HCT116 (cell line): ENCODE data around the gene ACVR1.

ENCODE experiments used
- CEBPB ChIP-seq: IDR thresholded peaks from 2 replicates; pipeline ENCODE4 v1.6.1; 2012; ENCODE audit warnings: low read depth
- CTCF ChIP-seq, 3 experiments: fragments of 200-600 bp in 1 of 3; sonication (generic) in 1 of 3; IDR thresholded peaks in 2 of 3; conservative IDR thresholded peaks in 1 of 3; 2 replicates each; pipeline ENCODE4 v1.5.1; 2012 to 2017; ENCODE audit warnings: low read depth in 2 of 3, low read length in 2 of 3, antibody characterized with exemption in 1 of 3, borderline replicate concordance in 1 of 3, control low read depth in 1 of 3, mild to moderate bottlenecking in 1 of 3, mixed read lengths in 1 of 3, mixed run types in 1 of 3, moderate library complexity in 1 of 3; ENCODE audit not compliant: insufficient read depth in 1 of 3
- EGR1 ChIP-seq: IDR thresholded peaks from 2 replicates; pipeline ENCODE4 v1.6.1; 2012; ENCODE audit warnings: low read depth
- JUND ChIP-seq: IDR thresholded peaks from 2 replicates; pipeline ENCODE4 v1.6.1; 2012
- POLR2AphosphoS5 ChIP-seq: IDR thresholded peaks from 2 replicates; pipeline ENCODE4 v1.6.1; 2011; ENCODE audit warnings: mild to moderate bottlenecking, low read depth, low read length, moderate library complexity
- TF ChIP-seq, protein P1 (sequence below): IDR thresholded peaks from 2 replicates; pipeline ENCODE4 v1.6.1; 2012
- TF ChIP-seq, protein P2 (sequence below): IDR thresholded peaks from 2 replicates; pipeline ENCODE4 v1.6.1; 2012; ENCODE audit warnings: low read depth

DNA sequence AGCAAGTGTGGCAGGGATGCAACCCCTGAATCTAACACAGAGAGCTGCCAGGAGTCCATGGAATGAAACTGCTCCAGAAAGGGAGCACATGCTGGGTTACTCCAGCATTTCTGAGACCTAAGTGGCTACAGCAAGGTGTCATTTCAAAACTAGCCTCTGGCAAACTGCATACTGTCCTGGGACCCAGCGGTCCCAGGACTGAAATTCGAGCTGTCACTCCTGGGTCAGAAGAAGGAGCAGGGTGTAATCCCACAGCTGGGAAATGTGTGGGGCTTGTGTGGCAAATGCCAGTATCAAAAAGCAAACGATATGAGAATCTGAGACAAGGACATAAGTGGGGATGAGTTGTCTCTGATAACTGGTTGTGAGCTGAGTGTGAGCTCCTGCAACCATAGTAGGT, 177.1 kb downstream of the ACVR1 start:
- TF ChIP-seq, protein P1, sequence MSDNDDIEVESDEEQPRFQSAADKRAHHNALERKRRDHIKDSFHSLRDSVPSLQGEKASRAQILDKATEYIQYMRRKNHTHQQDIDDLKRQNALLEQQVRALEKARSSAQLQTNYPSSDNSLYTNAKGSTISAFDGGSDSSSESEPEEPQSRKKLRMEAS: no peak
- TF ChIP-seq CEBPB (no peak), CTCF (IDR thresholded peaks at IDR 0.05 in 2 of 3, conservative IDR thresholded peaks at IDR 0.05 in 1 of 3; ENCODE audit: borderline replicate concordance in 1 of 3, insufficient read depth in 1 of 3, low read depth in 2 of 3, low read length in 2 of 3) (no peak), POLR2AphosphoS5 (no peak), JUND (no peak), EGR1 (no peak)
- TF ChIP-seq, protein P2, sequence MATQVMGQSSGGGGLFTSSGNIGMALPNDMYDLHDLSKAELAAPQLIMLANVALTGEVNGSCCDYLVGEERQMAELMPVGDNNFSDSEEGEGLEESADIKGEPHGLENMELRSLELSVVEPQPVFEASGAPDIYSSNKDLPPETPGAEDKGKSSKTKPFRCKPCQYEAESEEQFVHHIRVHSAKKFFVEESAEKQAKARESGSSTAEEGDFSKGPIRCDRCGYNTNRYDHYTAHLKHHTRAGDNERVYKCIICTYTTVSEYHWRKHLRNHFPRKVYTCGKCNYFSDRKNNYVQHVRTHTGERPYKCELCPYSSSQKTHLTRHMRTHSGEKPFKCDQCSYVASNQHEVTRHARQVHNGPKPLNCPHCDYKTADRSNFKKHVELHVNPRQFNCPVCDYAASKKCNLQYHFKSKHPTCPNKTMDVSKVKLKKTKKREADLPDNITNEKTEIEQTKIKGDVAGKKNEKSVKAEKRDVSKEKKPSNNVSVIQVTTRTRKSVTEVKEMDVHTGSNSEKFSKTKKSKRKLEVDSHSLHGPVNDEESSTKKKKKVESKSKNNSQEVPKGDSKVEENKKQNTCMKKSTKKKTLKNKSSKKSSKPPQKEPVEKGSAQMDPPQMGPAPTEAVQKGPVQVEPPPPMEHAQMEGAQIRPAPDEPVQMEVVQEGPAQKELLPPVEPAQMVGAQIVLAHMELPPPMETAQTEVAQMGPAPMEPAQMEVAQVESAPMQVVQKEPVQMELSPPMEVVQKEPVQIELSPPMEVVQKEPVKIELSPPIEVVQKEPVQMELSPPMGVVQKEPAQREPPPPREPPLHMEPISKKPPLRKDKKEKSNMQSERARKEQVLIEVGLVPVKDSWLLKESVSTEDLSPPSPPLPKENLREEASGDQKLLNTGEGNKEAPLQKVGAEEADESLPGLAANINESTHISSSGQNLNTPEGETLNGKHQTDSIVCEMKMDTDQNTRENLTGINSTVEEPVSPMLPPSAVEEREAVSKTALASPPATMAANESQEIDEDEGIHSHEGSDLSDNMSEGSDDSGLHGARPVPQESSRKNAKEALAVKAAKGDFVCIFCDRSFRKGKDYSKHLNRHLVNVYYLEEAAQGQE: no peak
